Stomach (tissue), 9 donors: Measurements from ENCODE around the gene IFT25. TPM values are rescaled to one million over a fixed set of nuclear protein-coding genes. Genes with fewer than 3 reads are reported as not detected.

Source experiments
- DNase-seq, 2 donors: peaks; one replicate each; pipeline versions ENCODE4 v3.0.0 to v3.0.0-alpha.2; 2013 to 2019
- H3K27ac ChIP-seq, 5 donors: fragments of 200-600 bp in 4 of 5; sonication (generic) in 4 of 5; one replicate each; pipeline ENCODE4 v1.5.1; 2013 to 2019; ENCODE audit warnings: mild to moderate bottlenecking in 1 of 5, moderate library complexity in 1 of 5
- H3K27me3 ChIP-seq, 3 donors: fragments of 200-600 bp; sonication (generic); one replicate each; pipeline ENCODE4 v1.5.1; 2017 to 2019; ENCODE audit warnings: mixed run types in 1 of 3
- H3K36me3 ChIP-seq, 4 donors: fragments of 200-600 bp; sonication (generic); 1 replicate in 3 of 4; 2 replicates in 1 of 4; pipeline ENCODE4 v1.5.1; 2016 to 2019
- H3K4me1 ChIP-seq, 4 donors: fragments of 200-600 bp; sonication (generic); one replicate each; pipeline ENCODE4 v1.5.1; 2016 to 2019
- H3K4me3 ChIP-seq, 4 donors: fragments of 200-600 bp; sonication (generic) in 3 of 4; one replicate each; pipeline ENCODE4 v1.5.1; 2016 to 2019; ENCODE audit warnings: mild to moderate bottlenecking in 1 of 4
- H3K9me3 ChIP-seq, 4 donors: fragments of 200-600 bp; sonication (generic); one replicate each; pipeline ENCODE4 v1.5.1; 2016 to 2019
- CTCF ChIP-seq, 7 experiments: fragments of 450-650 bp in 4 of 7; fragments of 200-600 bp in 3 of 7; sonication (generic) in 3 of 7; IDR thresholded peaks; one replicate each; pipeline ENCODE4 v1.5.1; 2016 to 2019; ENCODE audit warnings: antibody characterized with exemption in 7 of 7, control low read depth in 2 of 7, mild to moderate bottlenecking in 1 of 7
- EP300 ChIP-seq: sonication (generic); formaldehyde crosslinking; IDR thresholded peaks from one replicate; pipeline ENCODE4 v1.6.1; 2017; ENCODE audit warnings: antibody characterized with exemption
- POLR2A ChIP-seq, 4 donors: fragments of 450-650 bp; IDR thresholded peaks; one replicate each; pipeline ENCODE4 v1.6.1; 2016; ENCODE audit warnings: antibody characterized with exemption in 4 of 4, control low read depth in 2 of 4, mild to moderate bottlenecking in 1 of 4, moderate library complexity in 1 of 4
- POLR2AphosphoS5 ChIP-seq, 3 donors: sonication (generic); formaldehyde crosslinking; IDR thresholded peaks; one replicate each; pipeline ENCODE4 v1.6.1; 2016; ENCODE audit warnings: antibody characterized with exemption in 3 of 3
- WGBS, 5 donors: extraction: QIAGEN DNeasy Blood & Tissue Kit in 3 of 5; methylation state at CpG; one replicate each; pipeline versions ENCODE4 v1.1.5 to v1.1.7; 2013 to 2018; 5-methylcytosine and 5-hydroxymethylcytosine counted together
- intact Hi-C: fragments of 100-400 bp; cut with DNase I; formaldehyde crosslinking; loops from one replicate; pipeline ENCODE4 v1.15.1; 2023; ENCODE audit warnings: low total_unique reads
- polyA plus RNA-seq, 3 donors: library from polyadenylated mRNA; stranded (reverse); fragments of 200-250 nt; gene quantifications; one replicate each; pipeline ENCODE4 v1.2.3, GENCODE V29; 2013
- total RNA-seq, 5 donors: library from RNA; depleted of rRNA; stranded (reverse); fragments of >200 nt; gene quantifications; one replicate each; pipeline versions ENCODE4 v1.1.0 to v1.2.3, GENCODE V29; 2014 to 2016
- donor health status: healthy with polysubstance abuse.
- donor health status: Bipolar disorder and iron deficiency.
- donor health status: healthy.

Gene IFT25
- total and polyA plus RNA-seq, 8 donors, result 5.8 to 71.2 (median 40.9) TPM

- peaks cover 49 to 98% (median 91%) of the 10 kb centered on the region in 4 donors for H3K36me3 ChIP-seq
- intact Hi-C loops, result no loop called here
- no peak overlapping the region for H3K4me3 ChIP-seq
- no peaks in the 10 kb centered on the region for H3K9me3 ChIP-seq
- TF ChIP-seq CTCF (IDR thresholded peaks at IDR 0.05), result no peak
- no peak for TF ChIP-seq EP300
- no peak for TF ChIP-seq POLR2AphosphoS5 (IDR thresholded peaks at IDR 0.05)
- TF ChIP-seq POLR2A (IDR thresholded peaks at IDR 0.05), result no peak
- H3K27me3 ChIP-seq, result no peaks in the 10 kb centered on the region
- peak in 1 of 2 donors; percentile 25 for DNase-seq
- peaks cover 0 to 9% (median 0%) of the 10 kb centered on the region in 4 donors for H3K4me1 ChIP-seq
- H3K27ac ChIP-seq, result no peak overlapping the region
- 50 to 63% (median 58%) methylated on average over 2 of the region's 2 CpGs for WGBS, 5 donors
These were observed 22.6 kb upstream of the IFT25 start for GRCh38 chr1:53968125-53968513.

DNA sequence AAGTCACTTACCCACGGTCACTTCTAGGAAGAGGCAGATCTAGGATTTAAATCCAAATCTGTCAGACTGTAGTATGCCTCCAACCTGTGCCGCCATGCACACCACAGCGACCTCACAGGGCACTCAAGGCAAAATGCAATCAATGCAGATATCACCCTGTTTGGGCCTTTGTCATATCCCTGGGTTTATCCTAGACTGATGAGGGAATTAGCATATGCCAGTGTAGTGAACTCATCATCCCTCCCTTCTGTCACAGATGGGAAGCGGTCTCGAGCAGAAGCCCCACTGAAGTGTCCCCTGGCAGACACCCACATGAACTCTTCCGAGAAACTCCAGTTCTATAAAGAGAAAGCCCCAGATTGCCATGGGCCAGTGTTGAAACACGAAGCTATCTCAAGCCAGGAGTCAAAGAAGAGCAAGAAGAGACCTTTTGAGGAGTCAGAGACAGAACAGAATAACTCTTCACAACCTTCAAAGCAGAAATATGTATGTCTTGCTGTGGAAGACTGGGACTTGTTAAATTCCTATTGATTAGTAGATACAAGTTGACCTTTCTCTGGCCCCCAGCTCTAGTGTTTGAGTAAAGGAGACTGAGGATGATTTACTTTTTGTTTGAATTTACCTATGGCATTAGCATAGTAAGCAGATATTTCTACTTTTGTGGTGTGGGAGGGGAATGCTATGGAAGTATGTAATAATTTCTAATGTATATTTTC is 22.1 kb upstream of the IFT25 start:
- Histone ChIP-seq H3K4me3 (no peak overlapping the region), H3K27ac (no peak overlapping the region), H3K36me3 (peaks cover 54 to 98% (median 94%) of the 10 kb centered on the region in 4 donors), H3K4me1 (peaks cover 0 to 9% (median 0%) of the 10 kb centered on the region in 4 donors), H3K9me3 (no peaks in the 10 kb centered on the region), H3K27me3 (no peaks in the 10 kb centered on the region)
- intact Hi-C loops, result no loop called here
- DNase-seq, result no peak
- no peak for TF ChIP-seq POLR2AphosphoS5 (IDR thresholded peaks at IDR 0.05)
- 89 to 92% (median 92%) methylated on average over 7 of the region's 7 CpGs for WGBS, 5 donors

- no peaks in the 10 kb centered on the region for H3K9me3 ChIP-seq
- H3K27me3 ChIP-seq, result no peaks in the 10 kb centered on the region
- peaks cover 61 to 100% (median 98%) of the 10 kb centered on the region in 4 donors for H3K36me3 ChIP-seq
- peaks cover 0 to 9% (median 0%) of the 10 kb centered on the region in 4 donors for H3K4me1 ChIP-seq
- DNase-seq, result no peak
- 39 to 79% (median 67%) methylated on average over 3 of the region's 3 CpGs for WGBS, 5 donors
- no peak overlapping the region for H3K4me3 ChIP-seq
- intact Hi-C loops, result no loop called here
- no peak overlapping the region for H3K27ac ChIP-seq
- no peak for TF ChIP-seq CTCF (IDR thresholded peaks at IDR 0.05)
- TF ChIP-seq EP300, result no peak
These were observed 21.3 kb upstream of the IFT25 start for GRCh38 chr1:53966794-53967193.

- TF ChIP-seq POLR2AphosphoS5 (IDR thresholded peaks at IDR 0.05) (no peak), CTCF (IDR thresholded peaks at IDR 0.05) (no peak), EP300 (no peak), POLR2A (IDR thresholded peaks at IDR 0.05) (no peak)
- H3K27me3 ChIP-seq, result no peaks in the 10 kb centered on the region
- intact Hi-C loops, result no loop called here
- no peaks in the 10 kb centered on the region for H3K9me3 ChIP-seq
- peaks cover 71 to 97% (median 93%) of the 10 kb centered on the region in 4 donors for H3K36me3 ChIP-seq
- WGBS, 5 donors, result 82 to 89% (median 83%) methylated on average over 5 of the region's 5 CpGs
- H3K27ac ChIP-seq, result no peak overlapping the region
- DNase-seq, result no peak
- no peak overlapping the region for H3K4me3 ChIP-seq
- H3K4me1 ChIP-seq, result peaks cover 0 to 9% (median 0%) of the 10 kb centered on the region in 4 donors
These were observed 18.6 kb upstream of the IFT25 start for GRCh38 chr1:53964109-53964508.

GRCh38 chr1:53963460-53963859 is 18.0 kb upstream of the IFT25 start:
- WGBS, 5 donors, result 78 to 91% (median 88%) methylated on average over 4 of the region's 4 CpGs

More at GRCh38 chr1:53963460-53963859, 18.0 kb upstream of the IFT25 start:
- Histone ChIP-seq H3K9me3 (no peaks in the 10 kb centered on the region), H3K4me3 (no peak overlapping the region), H3K4me1 (peaks cover 0 to 9% (median 0%) of the 10 kb centered on the region in 4 donors), H3K27me3 (no peaks in the 10 kb centered on the region), H3K27ac (no peak overlapping the region), H3K36me3 (peaks cover 70 to 97% (median 93%) of the 10 kb centered on the region in 4 donors)
- intact Hi-C loops, result no loop called here
- no peak for DNase-seq
- TF ChIP-seq EP300 (no peak), POLR2A (IDR thresholded peaks at IDR 0.05) (no peak), CTCF (IDR thresholded peaks at IDR 0.05) (no peak), POLR2AphosphoS5 (IDR thresholded peaks at IDR 0.05) (no peak)
